Measurements from ENCODE around the gene NR4A3. TPM values are rescaled to one million over a fixed set of nuclear protein-coding genes. Genes with fewer than 3 reads are reported as not detected.
A peak's percentile ranks its signal among the peaks of the same experiment; 100 is the strongest.

The NR4A3 gene
- total and polyA plus RNA-seq, 9 of the 15 experiments (the other 6 are each of a cell fraction or from before 2014, with no cell fraction given), result 0.04 to 0.07 TPM; not detected in 7

DNA sequence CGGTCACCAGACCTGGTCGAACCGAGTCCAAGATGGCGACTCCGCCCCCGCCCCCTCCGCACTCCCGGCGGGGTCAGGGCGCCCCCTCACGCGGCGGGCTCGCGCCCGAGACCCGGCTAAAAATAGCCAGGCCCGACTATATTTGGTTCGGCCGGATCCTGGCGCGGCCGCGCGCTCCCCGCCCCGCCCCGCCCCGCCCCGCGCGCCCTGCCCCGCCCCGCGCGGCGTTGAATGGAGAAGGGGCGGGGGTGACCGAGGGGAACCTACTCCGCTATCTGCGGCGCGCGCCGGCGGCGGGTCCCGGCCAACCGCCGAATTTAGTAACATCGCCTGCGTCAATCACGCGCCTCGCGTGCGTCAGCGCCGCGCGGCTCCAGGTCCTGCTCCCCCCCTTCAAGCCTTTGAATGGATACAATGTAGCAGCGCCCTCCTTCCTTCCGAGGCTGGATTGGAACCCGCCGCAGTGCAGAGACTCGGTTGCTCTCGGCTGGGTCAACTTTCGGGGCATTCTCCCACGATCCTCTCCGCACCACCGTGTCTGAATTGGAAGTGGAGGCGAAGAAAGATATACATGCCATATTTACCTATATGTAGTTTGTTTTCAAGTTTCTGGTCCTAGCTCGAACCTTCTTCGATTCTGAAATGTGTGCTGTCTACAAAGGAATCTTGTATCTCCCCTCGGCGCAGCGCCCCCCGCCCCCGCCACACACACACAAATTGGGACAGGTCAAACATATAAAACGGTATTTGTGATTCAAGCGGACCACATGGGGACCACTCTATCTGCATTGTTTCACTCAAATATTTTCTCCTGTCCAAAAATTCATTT is 1.6 kb upstream of the NR4A3 start (continued):
- no peak for TF ChIP-seq ZNF609 (CRISPR knock-in tag; IDR thresholded peaks at IDR 0.05; ENCODE audit: borderline replicate concordance)
- TF ChIP-seq ZBTB5 (IDR thresholded peaks at IDR 0.05), result peak; percentile 92
- no peak for TF ChIP-seq CUX1 (CRISPR knock-in tag; IDR thresholded peaks at IDR 0.05)
- TF ChIP-seq NRF1 (conservative IDR thresholded peaks at IDR 0.05 in 1 of 2, IDR thresholded peaks at IDR 0.05 in 1 of 2), result peak; percentile 67 to 76
- no peak for TF ChIP-seq NFYB (IDR thresholded peaks at IDR 0.05; ENCODE audit: extremely low read depth, insufficient read length)
- TF ChIP-seq PHF8 (IDR thresholded peaks at IDR 0.05; ENCODE audit: borderline replicate concordance, low read length), result no peak
- TF ChIP-seq RBM34 (IDR thresholded peaks at IDR 0.05; ENCODE audit: borderline replicate concordance, insufficient read depth, low read length), result no peak
- TF ChIP-seq ZNF224 (CRISPR knock-in tag; IDR thresholded peaks at IDR 0.05), result no peak
- no peak for TF ChIP-seq OTX1 (CRISPR knock-in tag; IDR thresholded peaks at IDR 0.05)
- TF ChIP-seq PPARD (CRISPR knock-in tag; IDR thresholded peaks at IDR 0.05), result no peak
- TF ChIP-seq FOXK2 (conservative IDR thresholded peaks at IDR 0.05 in 1 of 2, IDR thresholded peaks at IDR 0.05 in 1 of 2; ENCODE audit: low read depth in 2 of 2), result peak; percentile 72 to 84
- peak; percentile 63; the same call in 1 of the 2 replicates for TF ChIP-seq ZNF766 (CRISPR knock-in tag; conservative IDR thresholded peaks at IDR 0.05)
- no peak for TF ChIP-seq ZNF146 (CRISPR knock-in tag; IDR thresholded peaks at IDR 0.05; ENCODE audit: unreplicated experiment)
- no peak for TF ChIP-seq TAL1 (IDR thresholded peaks at IDR 0.05)
